ENCODE measurements around the gene RWDD3. TPM values are rescaled to one million over a fixed set of nuclear protein-coding genes. Genes with fewer than 3 reads are reported as not detected.

The RWDD3 gene
- total and polyA plus RNA-seq, 2 of the 13 experiments (the other 11 are each of a cell fraction or from before 2014, with no cell fraction given) = 18.3 to 21.2 TPM

- H4K20me1 ChIP-seq (ENCODE audit: insufficient read depth, low read length) = no peaks in the 10 kb centered on the region
- in situ Hi-C loops (cut with HindIII; ENCODE audit: extremely low pct_ligation_motif_present, low pct_unique_long_range_greater_than_20kb) (no loop called here), intact Hi-C loops (cut with micrococcal nuclease; ENCODE audit: unreplicated experiment) (no loop called here)
- H3K4me1 ChIP-seq (ENCODE audit: insufficient read depth, low read length) = no peaks in the 10 kb centered on the region
- no TSS peak for BruUV-seq (replicated peaks)
- H3K27ac ChIP-seq (ENCODE audit: extremely low read length, insufficient read depth, low read length) = no peak overlapping the region
- POLR2A ChIA-PET = no interaction called here
- DNase-seq (ENCODE audit: low spot score) = no peak
- no peak overlapping the region for H2AFZ ChIP-seq (ENCODE audit: low read length)
- no peak for ATAC-seq
- no peaks in the 10 kb centered on the region for H3K36me3 ChIP-seq (replicated peaks in 1 of 2; ENCODE audit: control insufficient read depth in 1 of 2, insufficient read depth in 2 of 2, low read length in 2 of 2)
- no peaks in the 10 kb centered on the region for H3K9me3 ChIP-seq (ENCODE audit: low read length)
- H3K27me3 ChIP-seq (ENCODE audit: control insufficient read depth in 1 of 2, insufficient read depth in 2 of 2, low read length in 2 of 2) = no peaks in the 10 kb centered on the region
- TF ChIP-seq BCL3 (CRISPR knock-in tag; IDR thresholded peaks at IDR 0.05) = no peak
- no peak for TF ChIP-seq TIGD3 (CRISPR knock-in tag; IDR thresholded peaks at IDR 0.05; ENCODE audit: borderline replicate concordance)
- TF ChIP-seq ATF4 (CRISPR knock-in tag; IDR thresholded peaks at IDR 0.05) = no peak
- no peak for TF ChIP-seq ZFP41 (CRISPR knock-in tag; IDR thresholded peaks at IDR 0.05; ENCODE audit: borderline replicate concordance)
- no peak for TF ChIP-seq ZFP36L2 (CRISPR knock-in tag; IDR thresholded peaks at IDR 0.05)
- no peak for TF ChIP-seq NCOA1 (CRISPR knock-in tag; IDR thresholded peaks at IDR 0.05)
- TF ChIP-seq RNF219 (CRISPR knock-in tag; IDR thresholded peaks at IDR 0.05) = no peak
- no peak for TF ChIP-seq MIER3 (CRISPR knock-in tag; IDR thresholded peaks at IDR 0.05; ENCODE audit: borderline replicate concordance)
- no peak for TF ChIP-seq AGO1 (IDR thresholded peaks at IDR 0.05; ENCODE audit: low read depth, low read length, poor library complexity, severe bottlenecking)
- TF ChIP-seq DDIT3 (CRISPR knock-in tag; IDR thresholded peaks at IDR 0.05) = no peak
- no peak for TF ChIP-seq HOXA5 (CRISPR knock-in tag; IDR thresholded peaks at IDR 0.05)
- TF ChIP-seq JUN (CRISPR knock-in tag; IDR thresholded peaks at IDR 0.05) = no peak
- TF ChIP-seq NCOA5 (CRISPR knock-in tag; IDR thresholded peaks at IDR 0.05) = no peak
- no peak for TF ChIP-seq NFE2L1 (CRISPR knock-in tag; IDR thresholded peaks at IDR 0.05; ENCODE audit: borderline replicate concordance)
- TF ChIP-seq ZBTB26 (CRISPR knock-in tag; IDR thresholded peaks at IDR 0.05; ENCODE audit: borderline replicate concordance) = no peak
- 92% methylated on average over 1 of the region's 1 CpG for WGBS (ENCODE audit: low lambda C conversion rate)
- no peak overlapping the region for H3K4me3 ChIP-seq (replicated peaks in 1 of 3; ENCODE audit: insufficient read depth in 1 of 3, low read depth in 2 of 3, low read length in 3 of 3)
- no peak overlapping the region for H3K9ac ChIP-seq (ENCODE audit: insufficient read depth, low read depth, low read length)
- FAIRE-seq = no peak
- CTCF ChIA-PET (ENCODE audit: low intra/inter-chr PET ratio, low total read pairs) = no interaction called here
- H3K79me2 ChIP-seq (ENCODE audit: insufficient read depth, low read length) = no peaks in the 10 kb centered on the region
- no peak overlapping the region for H3K4me2 ChIP-seq (ENCODE audit: low read depth, low read length)
Measured at GRCh38 chr1:95217371-95217770, 16.6 kb upstream of the RWDD3 start.

All from HepG2 (cell line).